Medulla oblongata (tissue), 1 donor: ENCODE measurements around the gene SORCS2.

Source experiments
- DNase-seq: peaks from one replicate; pipeline ENCODE4 v3.0.0-alpha.2; 2015; ENCODE audit errors: extremely low spot score

Gene SORCS2

DNA sequence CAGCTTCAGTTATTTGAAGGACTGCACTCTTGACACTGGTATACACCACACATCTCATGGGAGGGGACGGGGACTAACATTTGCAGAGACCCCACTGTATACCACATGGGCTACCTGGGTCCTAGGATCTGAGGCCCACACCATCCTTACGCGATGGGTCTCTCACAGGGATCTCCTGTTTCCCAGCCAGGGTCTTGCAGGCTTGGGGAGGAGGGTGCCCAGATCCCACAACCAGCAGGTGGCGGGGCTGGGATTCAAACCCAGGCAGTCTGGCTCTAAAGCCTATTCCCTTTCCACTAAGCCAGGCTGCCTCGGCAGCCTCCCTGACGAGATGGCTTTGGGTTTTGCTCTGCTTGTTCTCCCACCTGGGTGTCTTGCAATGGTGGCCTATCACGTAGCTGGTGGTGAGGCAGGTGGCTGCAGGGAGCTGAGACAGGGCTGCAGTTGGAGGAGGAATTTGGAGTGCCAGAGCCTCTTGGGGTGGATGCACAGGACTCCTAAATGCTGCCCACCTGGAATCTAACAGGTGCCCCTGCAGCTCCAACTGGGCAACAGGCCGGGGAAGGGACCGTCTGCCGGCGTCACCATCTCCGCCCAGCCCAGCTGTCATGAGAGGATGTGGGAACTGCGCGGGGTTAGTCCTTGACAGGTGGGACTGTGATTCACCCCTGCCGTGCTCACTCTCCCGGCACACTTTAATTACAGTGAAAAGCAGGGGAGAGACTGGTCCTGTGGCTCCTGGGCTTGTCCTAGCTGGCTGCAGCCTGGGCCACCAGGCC lies 131.7 kb downstream of the SORCS2 start:
- DNase-seq: no peak

DNA sequence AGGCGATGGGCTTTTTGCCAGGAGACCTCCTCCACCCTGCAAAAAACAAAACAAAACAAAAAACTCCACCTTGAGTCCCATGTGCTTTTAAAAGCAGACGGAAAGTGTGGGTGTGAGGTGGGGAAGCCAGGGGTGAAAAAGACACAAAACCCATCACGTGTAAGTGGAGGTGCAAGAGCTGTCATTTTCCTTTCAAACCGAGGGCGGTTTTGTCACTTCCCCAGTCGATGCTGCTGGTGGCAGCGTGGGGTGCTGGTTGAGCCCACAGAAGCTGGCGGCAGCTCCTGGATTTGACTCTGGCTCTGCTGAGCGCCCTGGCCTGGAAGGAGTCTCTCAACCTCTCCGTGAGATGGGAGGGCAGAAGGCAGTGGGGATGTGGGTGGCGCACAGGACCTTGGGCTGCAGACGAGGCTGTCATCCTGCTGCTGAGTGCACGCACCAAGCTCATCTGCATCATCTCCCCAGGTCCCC lies 132.3 kb downstream of the SORCS2 start:
- DNase-seq: no peak

DNA sequence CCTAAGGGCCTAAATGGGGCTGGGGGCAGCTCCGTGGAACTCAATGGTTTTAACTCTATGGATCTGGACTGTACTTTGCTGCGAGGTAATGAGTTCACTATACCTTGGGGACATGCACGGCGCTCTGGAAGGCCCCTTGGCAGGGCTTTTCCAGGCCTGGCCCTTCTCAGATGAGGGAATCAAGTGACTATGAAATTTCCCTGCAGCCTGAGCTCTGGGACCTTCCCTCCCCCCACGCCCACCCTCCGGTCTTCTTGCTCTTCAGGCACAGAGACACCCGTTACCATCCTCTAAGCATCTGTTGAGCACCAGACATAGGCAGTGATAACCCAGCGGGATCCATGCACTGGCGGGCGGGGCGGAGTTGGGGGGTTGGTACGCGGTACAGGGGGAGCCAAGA lies 133.2 kb downstream of the SORCS2 start:
- DNase-seq: no peak

DNA sequence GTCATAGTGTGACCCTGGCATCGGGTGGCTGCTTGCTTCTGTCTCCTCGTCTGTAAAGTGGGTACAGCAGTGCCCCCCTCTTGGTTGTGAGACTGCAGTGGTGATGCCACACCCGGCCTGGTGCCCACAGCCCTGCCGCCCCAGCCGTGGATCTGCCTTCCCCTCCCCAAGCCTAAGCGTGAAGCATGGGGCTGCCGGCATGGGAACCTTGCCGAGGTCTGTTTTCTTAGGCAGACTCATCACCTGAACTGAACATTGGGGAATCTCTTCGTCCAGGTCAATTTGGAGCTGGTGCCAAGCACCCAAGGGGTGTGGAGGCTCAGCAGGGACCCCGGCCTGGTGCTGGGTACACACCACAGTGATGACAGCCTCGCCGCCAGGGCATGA lies 134.0 kb downstream of the SORCS2 start:
- DNase-seq: no peak

DNA sequence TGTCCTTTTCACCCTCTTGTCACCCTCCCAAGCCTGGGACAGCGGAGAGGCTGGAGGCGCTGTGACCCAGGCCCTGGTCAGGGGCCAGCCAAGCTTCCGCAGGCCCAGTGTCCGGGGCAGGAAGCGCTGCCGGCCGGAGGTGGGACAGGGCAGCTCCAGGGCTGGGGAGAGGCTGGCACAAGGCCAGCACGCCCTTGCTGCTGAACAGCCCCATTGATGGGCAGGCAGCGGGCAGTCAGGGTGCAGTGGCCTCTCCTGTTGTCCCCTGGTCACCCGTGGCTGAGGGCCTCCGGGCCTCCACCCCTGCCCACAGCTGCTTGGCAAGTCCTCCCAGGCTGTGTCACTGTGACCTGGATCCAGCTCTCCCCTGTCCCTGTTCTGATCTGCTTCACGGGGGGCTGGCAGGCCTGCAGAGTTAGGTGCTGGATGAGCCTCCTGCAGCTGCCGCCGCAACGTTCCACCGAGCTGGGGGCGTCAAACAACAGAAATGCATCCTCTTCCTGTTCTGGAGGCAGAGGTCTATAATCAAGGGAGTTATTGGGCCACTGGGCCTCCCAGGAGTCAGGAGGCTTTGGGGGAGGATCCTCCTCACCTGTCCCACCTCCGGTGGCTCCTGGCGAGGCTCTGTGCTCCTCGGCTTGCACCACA lies 134.5 kb downstream of the SORCS2 start:
- peak; percentile 50 for DNase-seq

DNA sequence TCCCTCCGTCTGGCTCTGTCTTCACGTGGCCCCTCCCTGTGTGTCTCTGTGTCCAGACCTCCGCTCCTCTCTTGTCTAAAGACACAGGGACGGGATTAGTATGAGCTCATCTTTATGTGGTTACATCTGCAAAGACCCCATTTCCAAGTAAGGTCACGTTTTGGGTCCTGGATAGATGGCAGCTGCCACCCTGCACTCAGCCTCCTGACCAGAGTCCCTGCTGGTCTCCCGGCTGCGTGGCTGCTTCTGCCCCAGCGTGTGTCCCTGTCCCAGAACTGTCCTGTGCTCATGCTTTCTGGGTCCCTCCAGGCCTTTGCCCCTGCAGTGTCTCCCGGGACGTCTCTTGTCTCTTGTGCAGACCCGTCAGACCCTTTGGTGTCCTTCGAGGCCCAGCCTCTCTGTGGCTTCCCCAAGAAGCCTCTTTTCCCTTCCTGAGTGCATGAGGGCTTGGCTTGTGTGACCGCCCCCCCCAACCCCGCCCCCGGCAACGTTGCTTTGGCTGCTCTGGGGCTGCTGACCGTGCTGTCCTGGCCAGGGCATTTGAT lies 135.1 kb downstream of the SORCS2 start:
- DNase-seq: no peak

DNA sequence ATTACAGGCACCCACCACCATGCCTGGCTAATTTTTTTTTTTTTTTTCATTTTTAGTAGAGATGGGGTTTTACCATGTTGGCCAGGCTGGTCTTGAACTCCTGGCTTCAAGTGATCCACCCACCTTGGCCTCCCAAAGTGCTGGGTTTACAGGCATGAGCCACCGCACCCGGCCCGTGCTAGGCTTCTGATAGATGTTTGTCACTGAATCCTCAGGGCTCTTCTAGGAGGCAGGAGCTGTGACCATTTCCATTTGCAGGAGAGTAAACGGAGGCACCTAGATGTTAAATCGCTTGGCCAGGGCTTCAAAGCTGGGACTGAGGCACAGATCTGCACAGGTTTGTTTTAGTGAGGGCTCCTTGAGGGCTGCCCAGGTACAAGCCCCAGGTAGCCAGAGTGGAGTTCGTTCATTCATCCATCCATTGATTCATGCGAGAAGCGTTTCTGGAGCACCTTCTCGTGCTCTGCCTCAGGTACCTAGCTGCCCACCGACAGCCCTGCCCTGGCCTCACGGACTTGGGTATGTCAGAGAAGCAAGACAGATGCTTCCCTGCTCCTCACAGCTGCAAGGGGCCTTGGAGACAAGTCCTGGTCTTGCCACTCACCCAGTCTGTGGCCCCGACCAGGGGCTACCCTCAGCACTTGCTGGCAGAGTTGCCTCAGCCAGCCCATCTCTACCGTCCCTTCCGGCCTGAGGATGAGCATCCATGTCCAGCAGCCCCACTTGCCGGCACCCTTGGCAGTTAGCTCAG lies 136.0 kb downstream of the SORCS2 start:
- DNase-seq: no peak

DNA sequence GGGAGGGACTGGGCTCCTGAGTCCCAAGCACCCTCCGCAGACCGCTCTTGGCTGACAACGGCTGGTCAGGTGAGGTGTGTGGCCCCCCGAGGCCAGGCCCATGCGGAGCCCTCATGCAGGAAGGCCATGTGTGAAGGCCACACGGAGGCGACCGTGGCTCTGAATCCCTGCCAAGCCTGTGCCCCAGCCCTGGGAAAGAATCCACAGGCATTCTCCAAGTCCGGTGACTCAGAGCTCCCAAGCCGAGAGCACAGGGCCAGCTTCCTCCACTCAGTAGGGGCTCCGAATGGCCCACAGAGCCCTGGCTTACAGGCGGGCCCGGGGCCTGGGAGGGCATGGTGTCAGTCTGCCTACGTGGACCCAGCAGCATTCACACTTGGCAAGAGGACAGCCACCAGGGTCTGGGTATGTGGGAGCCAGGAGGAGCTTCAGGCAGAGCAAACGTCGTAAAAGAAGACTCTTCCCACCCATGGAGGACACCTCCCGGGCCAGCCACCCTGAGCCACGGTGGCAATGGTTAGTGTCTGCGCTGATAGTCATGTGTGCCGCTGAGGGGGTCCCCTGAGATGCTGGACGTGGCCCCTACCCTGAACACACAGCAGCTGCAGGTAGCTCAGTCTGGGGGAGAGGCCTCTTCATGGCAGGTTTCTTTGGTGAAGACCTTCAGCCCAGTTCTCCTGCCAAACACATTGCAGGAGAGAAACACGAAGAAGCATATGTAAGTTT lies 136.7 kb downstream of the SORCS2 start:
- DNase-seq: peak; percentile 62

DNA sequence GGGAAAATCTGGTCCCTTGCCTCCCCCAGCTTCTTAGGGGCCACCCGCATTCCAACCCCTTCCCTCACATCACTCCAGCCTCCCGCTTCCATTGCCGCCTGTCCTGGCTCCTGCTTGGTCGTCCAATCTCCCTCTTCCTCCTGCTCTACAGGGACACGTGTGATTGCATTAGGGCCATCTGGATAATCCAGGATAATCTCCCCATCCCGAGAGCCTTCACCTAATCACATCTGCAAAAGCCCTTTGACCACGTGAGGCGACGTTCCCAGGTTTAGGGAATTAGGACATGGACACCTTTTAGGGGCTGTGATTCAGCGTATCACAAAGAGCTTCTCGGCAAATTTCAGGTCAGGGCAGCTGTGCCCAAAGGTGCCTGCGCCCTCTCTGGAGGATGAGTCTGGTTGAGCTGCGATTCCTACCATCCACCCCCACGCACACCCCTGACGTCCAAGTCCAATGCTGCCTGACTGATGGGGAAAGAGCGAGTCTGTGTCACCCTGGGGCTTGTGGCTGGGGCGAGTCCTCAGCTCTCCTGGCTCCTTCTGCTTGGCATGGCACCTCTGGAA lies 137.8 kb downstream of the SORCS2 start:
- no peak for DNase-seq

DNA sequence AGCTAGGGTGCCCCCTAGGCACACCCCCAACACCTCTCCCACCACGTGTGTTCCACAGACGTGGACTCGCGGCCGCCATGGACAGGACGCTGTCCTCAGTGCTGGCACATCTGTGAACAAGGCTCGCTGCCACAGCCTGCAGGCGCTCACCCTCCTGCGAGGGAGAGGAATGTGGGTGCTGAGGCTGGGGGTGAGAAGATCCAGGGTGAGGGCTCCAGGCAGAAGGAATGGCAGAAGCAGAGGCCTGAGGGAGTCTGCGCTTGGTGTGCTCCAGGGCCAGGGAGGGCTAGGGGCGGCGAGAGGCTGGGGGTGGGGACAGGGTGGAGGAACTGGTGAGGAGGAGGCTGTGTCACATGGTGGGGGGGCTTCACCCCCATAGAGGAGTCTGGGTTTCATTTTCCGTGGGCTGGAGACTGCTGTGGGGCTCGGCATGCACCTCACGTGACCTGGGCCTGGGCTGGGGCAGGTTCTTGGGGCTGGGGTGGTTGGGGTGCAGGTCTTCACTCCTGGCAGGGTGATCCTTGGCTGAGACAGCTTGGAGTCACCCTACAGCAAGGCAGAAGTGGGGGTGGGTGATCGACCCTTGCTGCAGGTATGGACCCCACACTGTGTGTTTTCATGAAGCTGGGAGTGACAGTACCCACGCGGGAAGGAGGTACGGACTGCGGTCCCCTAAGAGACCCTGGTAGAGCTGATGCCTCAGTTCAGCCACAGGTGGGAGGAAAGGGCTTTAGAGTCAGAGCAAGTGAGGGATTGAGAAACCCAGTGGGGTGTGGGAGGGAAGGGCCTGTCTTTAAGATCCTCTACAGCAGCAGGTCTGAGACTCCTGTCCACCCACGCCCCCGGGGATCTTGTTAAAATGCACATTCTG lies 138.7 kb downstream of the SORCS2 start:
- DNase-seq: no peak

DNA sequence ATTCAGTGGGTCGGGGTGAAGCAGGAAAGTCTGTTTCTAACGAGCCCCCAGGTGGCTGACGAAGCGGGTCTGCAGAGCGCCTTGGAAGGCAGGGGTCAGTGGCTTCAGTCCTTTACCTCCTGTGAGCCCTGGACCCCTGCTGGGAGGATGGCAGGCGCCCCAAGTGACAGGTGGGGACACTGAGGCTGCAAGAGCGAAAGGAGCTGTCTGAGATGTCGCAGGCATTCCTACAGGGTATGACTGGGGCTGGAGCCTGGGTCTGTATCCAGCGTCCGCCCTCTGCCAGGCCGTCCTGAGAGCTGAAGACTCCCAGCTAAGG lies 139.3 kb downstream of the SORCS2 start:
- no peak for DNase-seq

DNA sequence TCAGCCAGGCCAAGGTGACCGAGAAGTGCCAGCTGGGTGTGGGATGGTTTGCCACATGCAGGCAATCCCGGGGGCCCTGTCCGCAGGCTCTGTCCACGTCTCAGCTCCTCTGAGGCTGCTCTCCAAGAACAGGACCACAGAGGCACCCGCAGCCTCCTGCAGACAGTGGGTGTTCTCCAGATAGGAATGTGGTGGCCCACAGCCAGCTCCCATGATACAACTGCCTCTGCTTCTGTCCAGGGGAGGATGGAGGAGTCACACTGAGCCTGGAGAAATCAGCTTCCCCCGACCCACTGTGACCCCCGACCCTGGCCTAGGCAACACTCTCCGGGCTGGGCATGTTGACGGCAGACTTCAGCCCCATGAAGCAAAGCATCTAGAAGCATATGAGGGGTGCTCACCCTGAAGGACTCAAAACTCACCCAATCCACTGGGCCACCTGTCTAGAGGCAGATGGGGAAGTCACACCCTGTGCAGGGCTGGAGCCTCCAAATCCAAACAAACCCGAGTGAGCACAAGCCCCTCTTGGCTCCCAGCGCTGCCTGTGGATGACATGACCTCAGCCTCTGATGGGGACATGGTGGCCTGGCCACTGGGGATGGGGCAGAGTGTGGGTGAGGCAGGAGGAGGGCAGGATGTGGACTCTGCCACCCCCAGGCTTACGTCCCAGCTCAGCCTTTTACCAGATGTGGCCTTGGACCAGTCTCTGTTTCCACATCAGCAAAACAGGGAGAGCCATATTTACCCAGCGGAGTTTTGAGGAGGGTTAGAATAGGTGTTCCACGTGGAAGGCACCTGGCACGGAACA lies 140.1 kb downstream of the SORCS2 start:
- no peak for DNase-seq

DNA sequence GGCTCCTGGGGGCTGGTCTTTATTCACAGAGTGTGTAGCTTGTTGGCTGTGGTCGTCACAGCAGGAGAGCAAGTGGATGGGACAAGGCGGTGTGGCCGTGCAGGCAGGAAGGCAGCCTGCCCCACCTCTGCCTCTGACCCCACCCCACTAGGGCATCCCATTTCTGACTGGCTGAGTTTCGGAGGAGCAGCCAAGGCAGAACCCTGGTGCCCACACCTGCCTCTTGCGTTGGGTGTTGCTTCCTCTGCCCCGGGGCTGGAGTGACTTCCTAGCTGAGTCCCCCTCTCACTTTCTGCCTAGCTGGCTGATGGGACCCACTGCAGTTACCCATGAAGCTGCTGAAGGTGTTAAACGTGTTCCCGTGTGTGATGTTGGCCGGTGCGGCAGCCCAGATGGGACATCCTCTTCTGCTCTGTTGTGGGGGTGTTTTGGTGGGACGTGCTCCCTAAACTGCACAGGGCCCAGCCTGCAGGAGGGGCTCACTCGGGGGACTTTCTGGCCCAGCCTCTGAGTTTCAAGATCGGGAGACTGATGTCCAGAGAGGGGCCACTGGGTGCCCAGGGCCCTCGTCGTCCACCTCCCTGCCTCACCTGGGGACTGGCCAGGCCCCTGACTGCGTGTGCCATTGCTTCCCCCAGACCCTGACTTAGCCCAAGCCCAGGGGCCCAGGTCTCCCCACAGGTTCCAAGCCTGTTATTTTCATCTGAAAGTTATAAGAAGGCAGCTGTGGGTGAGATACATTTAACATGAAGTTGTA lies 140.9 kb downstream of the SORCS2 start:
- DNase-seq: no peak

DNA sequence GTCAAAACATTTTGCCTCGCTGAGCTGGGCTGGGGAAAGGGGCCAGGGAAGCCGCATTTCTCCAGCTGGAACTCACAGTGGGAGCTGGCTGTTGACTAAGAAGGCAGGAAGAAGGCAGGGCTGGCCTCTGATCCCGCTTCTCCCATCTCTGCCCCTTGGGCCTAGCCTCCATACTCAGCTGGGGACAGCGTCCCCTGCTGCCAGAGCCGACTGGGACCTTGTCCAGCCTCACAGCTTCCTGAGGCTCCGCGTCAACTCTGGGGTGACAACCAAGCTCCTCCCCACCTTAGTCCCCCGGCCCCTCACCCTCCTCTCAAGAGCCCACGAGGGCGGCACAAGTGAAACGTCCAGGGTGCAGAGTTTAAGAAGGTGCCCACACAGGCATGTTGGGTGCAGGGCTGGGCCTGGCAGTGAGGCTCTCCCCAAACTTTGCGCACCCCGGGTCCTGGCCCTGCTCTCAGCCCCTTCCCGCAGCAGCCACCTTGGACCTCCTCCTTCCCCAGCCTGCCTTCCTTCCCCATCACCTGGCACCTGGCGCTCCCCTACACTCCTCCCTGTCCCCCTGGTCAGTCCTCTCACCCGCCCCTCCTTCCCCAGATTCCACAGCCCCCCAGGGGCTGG lies 141.6 kb downstream of the SORCS2 start:
- DNase-seq: no peak

DNA sequence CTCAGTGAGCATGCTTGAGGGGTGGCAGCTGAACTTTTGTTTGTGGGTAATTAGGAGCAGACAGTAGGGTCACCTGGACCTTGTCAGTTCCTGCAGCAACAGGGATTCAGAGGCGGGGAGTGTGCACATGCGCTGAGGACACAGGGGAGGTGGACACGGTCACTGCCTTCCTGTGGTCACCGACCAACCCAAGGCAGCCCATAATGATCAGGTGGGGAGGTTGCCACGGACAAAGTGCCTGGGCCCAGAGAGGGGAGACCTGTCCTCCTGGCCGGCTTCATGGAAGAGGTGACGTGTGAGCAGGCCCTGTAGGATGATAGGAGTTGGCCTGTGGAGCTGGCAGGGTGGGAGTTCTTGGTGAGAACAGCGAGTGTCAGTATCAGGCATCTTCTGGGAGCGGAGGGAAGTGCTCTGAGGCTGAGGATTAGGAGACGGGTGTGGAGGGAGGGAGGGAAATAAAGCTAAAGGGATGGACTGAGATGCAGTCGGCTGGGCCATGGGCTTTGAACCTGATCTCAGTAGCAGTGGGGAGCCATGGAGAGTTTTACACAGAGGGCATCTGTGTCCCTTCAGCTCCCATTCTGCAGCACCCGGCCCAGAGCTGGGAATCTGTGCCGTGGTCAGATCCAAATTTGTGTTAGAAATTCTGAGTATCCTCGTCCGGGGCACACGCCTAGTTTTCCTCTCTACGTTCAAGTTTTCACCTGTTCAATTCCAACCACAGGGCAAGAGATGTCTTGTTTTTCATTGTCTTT lies 142.4 kb downstream of the SORCS2 start:
- no peak for DNase-seq

DNA sequence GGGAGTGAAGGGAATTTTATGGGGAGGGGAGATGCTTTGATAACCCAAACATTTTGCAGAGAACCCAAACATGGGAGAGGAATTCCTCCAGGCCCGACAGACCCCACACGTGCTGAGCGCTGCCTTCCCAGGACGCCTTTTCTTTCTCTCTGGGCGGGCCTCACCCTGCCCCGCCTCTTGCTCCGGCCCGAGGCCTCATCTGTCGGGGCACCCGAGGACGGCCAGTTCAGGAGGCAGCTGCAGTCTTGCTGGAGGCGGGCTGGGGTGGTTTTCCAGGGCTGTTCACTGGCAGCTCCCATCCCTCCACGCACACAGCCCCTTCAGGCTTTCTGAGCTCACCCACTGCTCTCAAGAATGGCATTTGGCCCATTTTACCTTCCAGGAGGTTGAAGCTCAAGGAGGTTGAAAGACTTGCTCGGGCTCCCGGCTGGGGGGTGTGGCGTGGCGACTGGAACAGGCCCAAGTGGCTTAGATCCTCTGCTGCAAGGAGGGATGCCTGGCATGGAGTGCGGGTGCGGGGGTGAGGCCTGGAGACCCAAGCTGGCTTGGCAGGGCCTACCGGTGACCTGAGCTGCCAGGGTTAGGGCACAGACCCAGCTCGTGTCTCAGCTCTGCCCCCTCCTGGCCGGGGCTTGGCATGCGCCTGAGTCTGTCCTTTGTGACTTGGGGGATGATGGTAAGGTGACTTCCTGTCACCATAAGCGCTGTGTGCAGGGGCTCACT lies 143.2 kb downstream of the SORCS2 start:
- DNase-seq: peak; percentile 71

DNA sequence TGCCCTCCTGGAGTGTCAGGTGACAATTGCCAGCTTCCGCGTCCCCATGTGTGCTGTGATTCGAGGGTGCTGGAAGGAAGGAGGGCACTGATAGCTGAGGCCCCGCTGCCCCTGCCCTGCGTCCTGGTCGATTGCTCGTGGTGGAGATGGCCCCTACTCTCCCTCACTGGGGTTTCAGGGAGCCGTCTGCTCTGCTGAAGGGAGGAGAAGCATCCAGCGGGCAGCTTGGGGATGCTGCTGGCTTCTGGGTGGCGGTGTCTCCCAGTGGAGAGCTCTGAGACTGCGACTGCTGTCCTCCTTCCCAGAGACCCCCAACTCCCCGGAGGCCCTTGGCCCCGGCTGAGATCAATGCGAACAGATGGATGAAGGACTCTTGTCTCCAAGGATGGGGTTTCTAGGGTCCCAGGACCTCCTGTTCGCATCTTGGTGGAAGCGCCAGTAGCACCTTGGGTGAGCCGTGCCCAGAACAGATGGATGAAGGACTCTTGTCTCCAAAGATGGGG lies 143.8 kb downstream of the SORCS2 start:
- no peak for DNase-seq
